Measurements from ENCODE around the gene R3HDM2. TPM values are rescaled to one million over a fixed set of nuclear protein-coding genes. Genes with fewer than 3 reads are reported as not detected.

R3HDM2 gene
- total RNA-seq, 1 experiment from 2014 or later = 34.7 TPM

DNA sequence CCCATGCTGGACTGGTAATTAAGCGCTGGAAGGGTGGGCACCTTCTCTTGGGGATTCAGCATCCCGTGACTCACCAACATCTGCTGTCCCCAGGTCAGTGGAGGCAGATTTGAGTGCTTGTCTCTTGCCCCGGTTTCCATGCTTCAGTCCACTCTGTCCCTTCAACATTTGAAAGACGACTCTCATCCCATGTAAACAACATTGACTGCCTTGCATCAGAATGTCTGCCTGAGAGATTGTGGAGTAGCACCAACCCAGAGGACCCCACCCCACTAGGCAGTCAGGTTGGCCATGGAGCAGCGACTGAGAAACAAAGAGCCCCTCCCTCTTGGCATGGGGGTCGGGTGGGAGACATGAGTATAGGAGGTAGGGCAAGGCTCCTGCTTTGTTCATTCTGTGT lies 174.9 kb downstream of the R3HDM2 start:
- POLR2A ChIA-PET = interaction anchor here (0.5 kb wide), 1 partner anchor 144 kb away, joined by 4 read pairs; no protein-coding TSS in a partner anchor
- CTCF ChIA-PET = no interaction called here
- DNase-seq (ENCODE audit: low spot score) (no peak), ATAC-seq (no peak)
- TF ChIP-seq, protein P1, sequence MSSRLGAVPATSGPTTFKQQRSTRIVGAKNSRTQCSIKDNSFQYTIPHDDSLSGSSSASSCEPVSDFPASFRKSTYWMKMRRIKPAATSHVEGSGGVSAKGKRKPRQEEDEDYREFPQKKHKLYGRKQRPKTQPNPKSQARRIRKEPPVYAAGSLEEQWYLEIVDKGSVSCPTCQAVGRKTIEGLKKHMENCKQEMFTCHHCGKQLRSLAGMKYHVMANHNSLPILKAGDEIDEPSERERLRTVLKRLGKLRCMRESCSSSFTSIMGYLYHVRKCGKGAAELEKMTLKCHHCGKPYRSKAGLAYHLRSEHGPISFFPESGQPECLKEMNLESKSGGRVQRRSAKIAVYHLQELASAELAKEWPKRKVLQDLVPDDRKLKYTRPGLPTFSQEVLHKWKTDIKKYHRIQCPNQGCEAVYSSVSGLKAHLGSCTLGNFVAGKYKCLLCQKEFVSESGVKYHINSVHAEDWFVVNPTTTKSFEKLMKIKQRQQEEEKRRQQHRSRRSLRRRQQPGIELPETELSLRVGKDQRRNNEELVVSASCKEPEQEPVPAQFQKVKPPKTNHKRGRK (CRISPR knock-in tag; IDR thresholded peaks at IDR 0.05; ENCODE audit: borderline replicate concordance) = no peak
- TF ChIP-seq KAT7 (CRISPR knock-in tag; IDR thresholded peaks at IDR 0.05; ENCODE audit: borderline replicate concordance) (no peak), NR3C1 (CRISPR knock-in tag; conservative IDR thresholded peaks at IDR 0.05; ENCODE audit: low read depth) (no peak), FOXK1 (CRISPR knock-in tag; IDR thresholded peaks at IDR 0.05) (no peak), ZNF423 (CRISPR knock-in tag; IDR thresholded peaks at IDR 0.05) (no peak), JUN (CRISPR knock-in tag; IDR thresholded peaks at IDR 0.05) (no peak)
- TF ChIP-seq, protein P2, sequence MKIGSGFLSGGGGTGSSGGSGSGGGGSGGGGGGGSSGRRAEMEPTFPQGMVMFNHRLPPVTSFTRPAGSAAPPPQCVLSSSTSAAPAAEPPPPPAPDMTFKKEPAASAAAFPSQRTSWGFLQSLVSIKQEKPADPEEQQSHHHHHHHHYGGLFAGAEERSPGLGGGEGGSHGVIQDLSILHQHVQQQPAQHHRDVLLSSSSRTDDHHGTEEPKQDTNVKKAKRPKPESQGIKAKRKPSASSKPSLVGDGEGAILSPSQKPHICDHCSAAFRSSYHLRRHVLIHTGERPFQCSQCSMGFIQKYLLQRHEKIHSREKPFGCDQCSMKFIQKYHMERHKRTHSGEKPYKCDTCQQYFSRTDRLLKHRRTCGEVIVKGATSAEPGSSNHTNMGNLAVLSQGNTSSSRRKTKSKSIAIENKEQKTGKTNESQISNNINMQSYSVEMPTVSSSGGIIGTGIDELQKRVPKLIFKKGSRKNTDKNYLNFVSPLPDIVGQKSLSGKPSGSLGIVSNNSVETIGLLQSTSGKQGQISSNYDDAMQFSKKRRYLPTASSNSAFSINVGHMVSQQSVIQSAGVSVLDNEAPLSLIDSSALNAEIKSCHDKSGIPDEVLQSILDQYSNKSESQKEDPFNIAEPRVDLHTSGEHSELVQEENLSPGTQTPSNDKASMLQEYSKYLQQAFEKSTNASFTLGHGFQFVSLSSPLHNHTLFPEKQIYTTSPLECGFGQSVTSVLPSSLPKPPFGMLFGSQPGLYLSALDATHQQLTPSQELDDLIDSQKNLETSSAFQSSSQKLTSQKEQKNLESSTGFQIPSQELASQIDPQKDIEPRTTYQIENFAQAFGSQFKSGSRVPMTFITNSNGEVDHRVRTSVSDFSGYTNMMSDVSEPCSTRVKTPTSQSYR (CRISPR knock-in tag; IDR thresholded peaks at IDR 0.05) = no peak
- H3K27ac Mint-ChIP-seq = no peak overlapping the region
- H3K4me1 Mint-ChIP-seq = peaks cover 3% of the 10 kb centered on the region
- H3K36me3 Mint-ChIP-seq = peaks cover 12% of the 10 kb centered on the region
- no peak overlapping the region for H3K4me3 Mint-ChIP-seq
- no peaks in the 10 kb centered on the region for H3K9me3 Mint-ChIP-seq
- no peaks in the 10 kb centered on the region for H3K27me3 Mint-ChIP-seq (ENCODE audit: low read depth)

DNA sequence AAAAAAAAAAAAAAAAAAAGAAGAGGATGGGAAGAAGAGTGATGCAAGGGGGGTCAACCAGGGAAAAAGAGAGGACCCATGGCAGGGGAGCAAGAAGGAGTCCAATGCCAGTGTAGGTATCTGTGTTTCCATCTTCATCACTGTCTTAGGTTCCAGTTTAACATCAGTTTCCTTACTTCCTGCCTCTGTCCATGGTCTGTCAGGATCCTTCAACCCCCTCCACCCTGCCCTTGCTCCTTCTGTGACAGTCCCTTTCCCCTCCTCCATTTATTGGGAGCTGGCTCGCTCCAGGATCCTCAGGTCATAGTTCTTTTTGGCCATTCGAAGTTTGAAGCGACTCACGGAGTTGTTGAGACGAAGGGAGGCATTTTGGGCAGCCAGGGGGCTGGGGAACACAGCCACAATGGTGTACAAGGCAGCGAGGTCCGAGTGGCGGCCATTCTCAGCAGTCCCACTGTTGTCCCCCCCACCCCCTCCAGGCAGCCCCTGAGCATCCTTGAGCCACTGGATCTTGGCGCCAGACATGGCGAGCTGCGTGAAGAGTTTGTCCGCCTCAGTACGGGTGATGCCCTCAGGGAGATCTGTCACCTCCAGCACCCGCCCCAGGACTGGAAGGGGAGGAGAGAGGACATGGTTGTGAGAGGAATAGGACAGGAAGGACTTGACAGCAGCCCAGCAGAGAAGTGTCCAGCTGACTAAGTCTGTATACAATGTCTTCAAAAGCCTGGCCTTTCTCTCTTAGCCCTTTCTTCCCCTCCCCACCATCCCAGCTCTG lies 176.2 kb downstream of the R3HDM2 start:
- Mint-ChIP-seq H3K27me3 (ENCODE audit: low read depth) (no peaks in the 10 kb centered on the region), H3K9me3 (no peaks in the 10 kb centered on the region), H3K4me1 (peaks cover 12% of the 10 kb centered on the region), H3K27ac (no peak overlapping the region), H3K36me3 (peaks cover 12% of the 10 kb centered on the region), H3K4me3 (no peak overlapping the region)
- ATAC-seq = no peak
- POLR2A ChIA-PET = interaction anchor here (0.6 to 0.8 kb wide), 4 partner anchors 13 to 595 kb away, joined by 3 read pairs; no protein-coding TSS in a partner anchor
- CTCF ChIA-PET = interaction anchor here (0.6 to 1.0 kb wide), 4 partner anchors 11 to 254 kb away, joined by 3 to 4 read pairs (median 4); partner anchors contain the start of genes INHBE and LRP1
- no peak for DNase-seq (ENCODE audit: low spot score)
- TF ChIP-seq, protein P3, sequence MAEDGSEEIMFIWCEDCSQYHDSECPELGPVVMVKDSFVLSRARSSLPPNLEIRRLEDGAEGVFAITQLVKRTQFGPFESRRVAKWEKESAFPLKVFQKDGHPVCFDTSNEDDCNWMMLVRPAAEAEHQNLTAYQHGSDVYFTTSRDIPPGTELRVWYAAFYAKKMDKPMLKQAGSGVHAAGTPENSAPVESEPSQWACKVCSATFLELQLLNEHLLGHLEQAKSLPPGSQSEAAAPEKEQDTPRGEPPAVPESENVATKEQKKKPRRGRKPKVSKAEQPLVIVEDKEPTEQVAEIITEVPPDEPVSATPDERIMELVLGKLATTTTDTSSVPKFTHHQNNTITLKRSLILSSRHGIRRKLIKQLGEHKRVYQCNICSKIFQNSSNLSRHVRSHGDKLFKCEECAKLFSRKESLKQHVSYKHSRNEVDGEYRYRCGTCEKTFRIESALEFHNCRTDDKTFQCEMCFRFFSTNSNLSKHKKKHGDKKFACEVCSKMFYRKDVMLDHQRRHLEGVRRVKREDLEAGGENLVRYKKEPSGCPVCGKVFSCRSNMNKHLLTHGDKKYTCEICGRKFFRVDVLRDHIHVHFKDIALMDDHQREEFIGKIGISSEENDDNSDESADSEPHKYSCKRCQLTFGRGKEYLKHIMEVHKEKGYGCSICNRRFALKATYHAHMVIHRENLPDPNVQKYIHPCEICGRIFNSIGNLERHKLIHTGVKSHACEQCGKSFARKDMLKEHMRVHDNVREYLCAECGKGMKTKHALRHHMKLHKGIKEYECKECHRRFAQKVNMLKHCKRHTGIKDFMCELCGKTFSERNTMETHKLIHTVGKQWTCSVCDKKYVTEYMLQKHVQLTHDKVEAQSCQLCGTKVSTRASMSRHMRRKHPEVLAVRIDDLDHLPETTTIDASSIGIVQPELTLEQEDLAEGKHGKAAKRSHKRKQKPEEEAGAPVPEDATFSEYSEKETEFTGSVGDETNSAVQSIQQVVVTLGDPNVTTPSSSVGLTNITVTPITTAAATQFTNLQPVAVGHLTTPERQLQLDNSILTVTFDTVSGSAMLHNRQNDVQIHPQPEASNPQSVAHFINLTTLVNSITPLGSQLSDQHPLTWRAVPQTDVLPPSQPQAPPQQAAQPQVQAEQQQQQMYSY (CRISPR knock-in tag; IDR thresholded peaks at IDR 0.05) = no peak
- TF ChIP-seq NFATC4 (CRISPR knock-in tag; IDR thresholded peaks at IDR 0.05) (no peak), GTF2I (CRISPR knock-in tag; conservative IDR thresholded peaks at IDR 0.05) (no peak), RELA (CRISPR knock-in tag; IDR thresholded peaks at IDR 0.05; ENCODE audit: borderline replicate concordance) (no peak), GRHL2 (CRISPR knock-in tag; IDR thresholded peaks at IDR 0.05; ENCODE audit: insufficient replicate concordance, severe bottlenecking) (no peak)
- TF ChIP-seq, protein P2 (CRISPR knock-in tag; IDR thresholded peaks at IDR 0.05) = no peak
- TF ChIP-seq, protein P4, sequence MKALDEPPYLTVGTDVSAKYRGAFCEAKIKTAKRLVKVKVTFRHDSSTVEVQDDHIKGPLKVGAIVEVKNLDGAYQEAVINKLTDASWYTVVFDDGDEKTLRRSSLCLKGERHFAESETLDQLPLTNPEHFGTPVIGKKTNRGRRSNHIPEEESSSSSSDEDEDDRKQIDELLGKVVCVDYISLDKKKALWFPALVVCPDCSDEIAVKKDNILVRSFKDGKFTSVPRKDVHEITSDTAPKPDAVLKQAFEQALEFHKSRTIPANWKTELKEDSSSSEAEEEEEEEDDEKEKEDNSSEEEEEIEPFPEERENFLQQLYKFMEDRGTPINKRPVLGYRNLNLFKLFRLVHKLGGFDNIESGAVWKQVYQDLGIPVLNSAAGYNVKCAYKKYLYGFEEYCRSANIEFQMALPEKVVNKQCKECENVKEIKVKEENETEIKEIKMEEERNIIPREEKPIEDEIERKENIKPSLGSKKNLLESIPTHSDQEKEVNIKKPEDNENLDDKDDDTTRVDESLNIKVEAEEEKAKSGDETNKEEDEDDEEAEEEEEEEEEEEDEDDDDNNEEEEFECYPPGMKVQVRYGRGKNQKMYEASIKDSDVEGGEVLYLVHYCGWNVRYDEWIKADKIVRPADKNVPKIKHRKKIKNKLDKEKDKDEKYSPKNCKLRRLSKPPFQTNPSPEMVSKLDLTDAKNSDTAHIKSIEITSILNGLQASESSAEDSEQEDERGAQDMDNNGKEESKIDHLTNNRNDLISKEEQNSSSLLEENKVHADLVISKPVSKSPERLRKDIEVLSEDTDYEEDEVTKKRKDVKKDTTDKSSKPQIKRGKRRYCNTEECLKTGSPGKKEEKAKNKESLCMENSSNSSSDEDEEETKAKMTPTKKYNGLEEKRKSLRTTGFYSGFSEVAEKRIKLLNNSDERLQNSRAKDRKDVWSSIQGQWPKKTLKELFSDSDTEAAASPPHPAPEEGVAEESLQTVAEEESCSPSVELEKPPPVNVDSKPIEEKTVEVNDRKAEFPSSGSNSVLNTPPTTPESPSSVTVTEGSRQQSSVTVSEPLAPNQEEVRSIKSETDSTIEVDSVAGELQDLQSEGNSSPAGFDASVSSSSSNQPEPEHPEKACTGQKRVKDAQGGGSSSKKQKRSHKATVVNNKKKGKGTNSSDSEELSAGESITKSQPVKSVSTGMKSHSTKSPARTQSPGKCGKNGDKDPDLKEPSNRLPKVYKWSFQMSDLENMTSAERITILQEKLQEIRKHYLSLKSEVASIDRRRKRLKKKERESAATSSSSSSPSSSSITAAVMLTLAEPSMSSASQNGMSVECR (CRISPR knock-in tag; IDR thresholded peaks at IDR 0.05; ENCODE audit: borderline replicate concordance) = no peak
- TF ChIP-seq, protein P5, sequence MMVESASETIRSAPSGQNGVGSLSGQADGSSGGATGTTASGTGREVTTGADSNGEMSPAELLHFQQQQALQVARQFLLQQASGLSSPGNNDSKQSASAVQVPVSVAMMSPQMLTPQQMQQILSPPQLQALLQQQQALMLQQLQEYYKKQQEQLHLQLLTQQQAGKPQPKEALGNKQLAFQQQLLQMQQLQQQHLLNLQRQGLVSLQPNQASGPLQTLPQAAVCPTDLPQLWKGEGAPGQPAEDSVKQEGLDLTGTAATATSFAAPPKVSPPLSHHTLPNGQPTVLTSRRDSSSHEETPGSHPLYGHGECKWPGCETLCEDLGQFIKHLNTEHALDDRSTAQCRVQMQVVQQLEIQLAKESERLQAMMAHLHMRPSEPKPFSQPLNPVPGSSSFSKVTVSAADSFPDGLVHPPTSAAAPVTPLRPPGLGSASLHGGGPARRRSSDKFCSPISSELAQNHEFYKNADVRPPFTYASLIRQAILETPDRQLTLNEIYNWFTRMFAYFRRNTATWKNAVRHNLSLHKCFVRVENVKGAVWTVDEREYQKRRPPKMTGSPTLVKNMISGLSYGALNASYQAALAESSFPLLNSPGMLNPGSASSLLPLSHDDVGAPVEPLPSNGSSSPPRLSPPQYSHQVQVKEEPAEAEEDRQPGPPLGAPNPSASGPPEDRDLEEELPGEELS (CRISPR knock-in tag; IDR thresholded peaks at IDR 0.05) = no peak

Measured in WTC11 (cell line).